Stomach smooth muscle (tissue), 2 donors: ENCODE results near the gene RYR1.
"Not testable (repeated sequence)": the region's sequence is repeated elsewhere in the genome, so short reads cannot be mapped to it uniquely, and the experiment has no call there.

Source experiments
- H3K27ac ChIP-seq: one replicate; pipeline ENCODE4 v1.7.0; 2013; ENCODE audit warnings: mild to moderate bottlenecking, low read length, inconsistent platforms
- H3K27me3 ChIP-seq, 2 donors: one replicate each; pipeline ENCODE4 v1.7.0; 2013; ENCODE audit warnings: low read length in 2 of 2; ENCODE audit not compliant: insufficient read depth in 2 of 2, control insufficient read depth in 1 of 2
- H3K36me3 ChIP-seq, 2 donors: one replicate each; pipeline ENCODE4 v1.7.0; 2013; ENCODE audit warnings: low read length in 2 of 2; ENCODE audit not compliant: control insufficient read depth in 2 of 2, insufficient read depth in 2 of 2
- H3K4me1 ChIP-seq: one replicate; pipeline ENCODE4 v1.7.0; 2013; ENCODE audit warnings: low read length; ENCODE audit not compliant: control insufficient read depth, insufficient read depth
- H3K4me3 ChIP-seq, 2 donors: one replicate each; pipeline ENCODE4 v1.7.0; 2013; ENCODE audit warnings: low read length in 2 of 2
- H3K9ac ChIP-seq, 2 donors: one replicate each; pipeline ENCODE4 v1.7.0; 2013; ENCODE audit warnings: low read length in 2 of 2, mild to moderate bottlenecking in 1 of 2
- H3K9me3 ChIP-seq, 2 donors: one replicate each; pipeline ENCODE4 v1.7.0; 2013; ENCODE audit warnings: low read length in 2 of 2; ENCODE audit not compliant: control insufficient read depth in 2 of 2
- donor health status: healthy.
- donor health status: Pancreatic carcinoma.

Gene RYR1

GRCh38 chr19:38483016-38483630 is 49.6 kb downstream of the RYR1 start:
- Histone ChIP-seq H3K4me3 (no peak overlapping the region), H3K36me3 (no peaks in the 10 kb centered on the region), H3K27me3 (peaks cover 0 to 4% of the 10 kb centered on the region in 2 donors), H3K4me1 (no peaks in the 10 kb centered on the region), H3K9ac (no peak overlapping the region), H3K27ac (no peak overlapping the region), H3K9me3 (no peaks in the 10 kb centered on the region)

GRCh38 chr19:38484747-38485146 is 51.3 kb downstream of the RYR1 start:
- Histone ChIP-seq H3K27me3 (peaks cover 0 to 4% of the 10 kb centered on the region in 2 donors), H3K9me3 (no peaks in the 10 kb centered on the region), H3K36me3 (no peaks in the 10 kb centered on the region), H3K27ac (no peak overlapping the region), H3K4me3 (no peak overlapping the region), H3K4me1 (no peaks in the 10 kb centered on the region), H3K9ac (no peak overlapping the region)

- no peak overlapping the region for H3K9ac ChIP-seq
- H3K4me1 ChIP-seq = no peaks in the 10 kb centered on the region
Measured at GRCh38 chr19:38485541-38486285, 52.2 kb downstream of the RYR1 start.

GRCh38 chr19:38486731-38487336 is 53.3 kb downstream of the RYR1 start:
- peaks cover 0 to 4% of the 10 kb centered on the region in 2 donors for H3K27me3 ChIP-seq
- H3K9ac ChIP-seq = no peak overlapping the region
- H3K27ac ChIP-seq = no peak overlapping the region
- no peaks in the 10 kb centered on the region for H3K36me3 ChIP-seq
- H3K4me3 ChIP-seq = no peak overlapping the region
- peaks cover 4 to 9% of the 10 kb centered on the region in 2 donors for H3K9me3 ChIP-seq
- H3K4me1 ChIP-seq = no peaks in the 10 kb centered on the region

More at GRCh38 chr19:38485541-38486285, 52.2 kb downstream of the RYR1 start:
- H3K27me3 ChIP-seq = peaks cover 0 to 4% of the 10 kb centered on the region in 2 donors
- H3K9me3 ChIP-seq = peaks cover 2 to 9% of the 10 kb centered on the region in 2 donors
- H3K27ac ChIP-seq = no peak overlapping the region
- no peak overlapping the region for H3K4me3 ChIP-seq
- H3K36me3 ChIP-seq = no peaks in the 10 kb centered on the region

- Histone ChIP-seq H3K27ac (no peak overlapping the region), H3K9ac (no peak overlapping the region), H3K4me1 (no peaks in the 10 kb centered on the region), H3K36me3 (no peaks in the 10 kb centered on the region), H3K4me3 (no peak overlapping the region), H3K27me3 (peaks cover 0 to 2% of the 10 kb centered on the region in 2 donors), H3K9me3 (peaks cover 4 to 9% of the 10 kb centered on the region in 2 donors)
Measured at GRCh38 chr19:38488096-38488495, 54.6 kb downstream of the RYR1 start.

- Histone ChIP-seq H3K9ac (no peak overlapping the region), H3K9me3 (peaks cover 4 to 9% of the 10 kb centered on the region in 2 donors), H3K36me3 (no peaks in the 10 kb centered on the region), H3K4me1 (no peaks in the 10 kb centered on the region), H3K27me3 (peaks cover 0 to 2% of the 10 kb centered on the region in 2 donors), H3K27ac (no peak overlapping the region), H3K4me3 (no peak overlapping the region)
Measured at GRCh38 chr19:38488776-38489481, 55.4 kb downstream of the RYR1 start.

- H3K9me3 ChIP-seq = peaks cover 4 to 9% of the 10 kb centered on the region in 2 donors
- no peak overlapping the region for H3K27ac ChIP-seq
- no peaks in the 10 kb centered on the region for H3K4me1 ChIP-seq
- no peaks in the 10 kb centered on the region for H3K36me3 ChIP-seq
- peaks cover 0 to 2% of the 10 kb centered on the region in 2 donors for H3K27me3 ChIP-seq
- no peak overlapping the region for H3K9ac ChIP-seq
- H3K4me3 ChIP-seq = no peak overlapping the region
Measured at GRCh38 chr19:38490861-38491260, 57.4 kb downstream of the RYR1 start.

- Histone ChIP-seq H3K9ac (no peak overlapping the region), H3K9me3 (peaks cover 4 to 9% of the 10 kb centered on the region in 2 donors), H3K4me3 (no peak overlapping the region), H3K4me1 (no peaks in the 10 kb centered on the region), H3K27me3 (no peaks in the 10 kb centered on the region), H3K36me3 (no peaks in the 10 kb centered on the region), H3K27ac (no peak overlapping the region)
Measured at GRCh38 chr19:38492181-38492813, 58.8 kb downstream of the RYR1 start.

- Histone ChIP-seq H3K27me3 (no peaks in the 10 kb centered on the region), H3K9ac (no peak overlapping the region), H3K36me3 (no peaks in the 10 kb centered on the region), H3K27ac (no peak overlapping the region), H3K9me3 (peaks cover 4 to 9% of the 10 kb centered on the region in 2 donors), H3K4me1 (no peaks in the 10 kb centered on the region), H3K4me3 (no peak overlapping the region)
Measured at GRCh38 chr19:38494379-38494778, 60.9 kb downstream of the RYR1 start.

- H3K4me3 ChIP-seq, H3K36me3 ChIP-seq, H3K27ac ChIP-seq, H3K4me1 ChIP-seq, H3K27me3 ChIP-seq, H3K9me3 ChIP-seq, H3K9ac ChIP-seq: not testable (repeated sequence)
Measured at GRCh38 chr19:38495375-38495774, 61.9 kb downstream of the RYR1 start.
